ENCODE results near the gene PDCD7. TPM values are rescaled to one million over a fixed set of nuclear protein-coding genes. Genes with fewer than 3 reads are reported as not detected.
"Not testable (repeated sequence)": the region's sequence is repeated elsewhere in the genome, so short reads cannot be mapped to it uniquely, and the experiment has no call there.

PDCD7 gene
- 10 to 100 TPM; 66.8 to 76.1 TPM for total RNA-seq
- polyA plus RNA-seq (ENCODE audit: insufficient read depth, low read depth, low replicate concordance) = 39.7 TPM
- long read RNA-seq, donor 1, transcript PDCD7-201 (5 exons, 2,851 nt) = major isoform, 13 of 13 reads
- long read RNA-seq, donor 1, partial matches to known transcripts = 0 of 13 reads
- long read RNA-seq, donor 1, other reads (novel, unspliced or antisense) = 0 of 13 reads
- long read RNA-seq, donor 2, transcript PDCD7-201 (5 exons, 2,851 nt) = major isoform, 6 of 14 reads
- long read RNA-seq, donor 2, partial matches to known transcripts = 8 of 14 reads
- long read RNA-seq, donor 2, other reads (novel, unspliced or antisense) = 0 of 14 reads

DNA sequence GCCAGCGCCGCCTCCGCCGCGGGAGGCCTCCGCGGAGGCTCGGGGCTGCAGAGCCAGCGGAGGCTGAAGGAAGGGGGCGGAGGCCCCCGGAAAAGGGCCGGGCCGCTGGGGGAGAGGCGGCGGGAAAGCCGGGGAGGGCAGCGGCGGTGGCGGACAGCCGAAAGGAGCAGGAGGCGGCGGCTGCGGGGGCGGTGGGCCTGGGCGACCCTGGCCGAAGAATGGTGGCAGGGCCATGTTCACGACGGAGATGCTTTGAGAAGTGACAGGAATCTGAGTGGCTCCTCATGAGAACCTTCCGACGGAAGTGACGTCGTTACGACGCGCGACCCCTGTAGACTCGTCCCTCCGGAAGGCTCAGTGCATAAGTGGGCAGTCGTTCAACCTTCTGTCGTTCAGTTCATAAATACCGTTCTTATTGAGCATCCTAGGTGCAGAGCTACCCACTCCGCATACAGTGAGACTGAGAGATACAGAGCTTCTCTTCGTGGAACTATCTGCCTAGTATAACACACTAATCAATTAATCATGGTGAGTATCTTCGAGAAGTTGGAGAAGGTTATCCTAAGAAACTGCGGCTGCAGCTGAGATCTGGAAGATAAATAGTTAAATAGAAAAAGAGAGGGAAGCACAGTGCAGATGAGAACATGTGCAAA, at the start of gene PDCD7:
Gene PDCD7, minus strand, starts transcription at position 261 of the 653 bp plus-strand sequence. Its CDS starts 27 bp downstream, at position 234.
- peak; percentile 98 for DNase-seq
- 1 to 2% methylated on average over 26 to 35 of the region's 45 CpGs for WGBS, 2 donors
- no peaks in the 10 kb centered on the region for H3K27me3 ChIP-seq
- TF ChIP-seq POLR2A (IDR thresholded peaks at IDR 0.05) = no peak
- no peak for TF ChIP-seq CTCF (IDR thresholded peaks at IDR 0.05)
- peaks cover 15% of the 10 kb centered on the region for H3K4me1 ChIP-seq
- intact Hi-C loops (cut with DNase I; ENCODE audit: low total_unique reads) = no loop called here
- no peaks in the 10 kb centered on the region for H3K9me3 ChIP-seq
- peak within 1 kb of the TSS; percentile 78 to 82 for H3K27ac ChIP-seq
- peak within 1 kb of the TSS; percentile 88 to 93 for H3K4me3 ChIP-seq
- no peaks in the 10 kb centered on the region for H3K36me3 ChIP-seq (ENCODE audit: low read depth, missing control alignments)

DNA sequence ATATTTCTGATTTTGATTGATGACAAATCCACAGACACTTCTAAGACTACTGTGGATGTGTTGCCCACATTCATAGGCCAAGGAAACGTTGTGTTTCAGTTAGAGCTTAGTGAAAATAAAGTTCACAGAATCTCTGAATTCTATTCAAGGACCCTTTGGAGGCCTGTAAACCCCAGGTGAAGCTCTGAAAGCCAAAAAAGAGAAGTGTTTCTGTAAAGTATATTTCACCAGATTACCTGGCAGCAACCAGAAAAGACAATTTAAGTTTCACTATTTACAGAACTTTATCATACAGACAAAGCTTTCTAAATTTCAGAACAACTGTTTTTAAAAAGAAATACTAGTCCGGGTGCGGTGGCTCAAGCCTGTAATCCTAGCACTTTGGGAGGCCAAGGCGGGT, 48.9 kb upstream of the PDCD7 start:
- 41 to 54% methylated on average over 4 of the region's 4 CpGs for WGBS, 2 donors
- H3K4me1 ChIP-seq = peaks cover 9% of the 10 kb centered on the region
- H3K27ac ChIP-seq = peak overlapping the region; percentile 22 to 28
- intact Hi-C loops (cut with DNase I; ENCODE audit: low total_unique reads) = no loop called here
- H3K9me3 ChIP-seq = no peaks in the 10 kb centered on the region
- H3K4me3 ChIP-seq = no peak overlapping the region
- TF ChIP-seq CTCF (IDR thresholded peaks at IDR 0.05) = no peak
- no peak for TF ChIP-seq POLR2A (IDR thresholded peaks at IDR 0.05)
- H3K36me3 ChIP-seq (ENCODE audit: low read depth, missing control alignments) = no peaks in the 10 kb centered on the region
- H3K27me3 ChIP-seq = no peaks in the 10 kb centered on the region
- DNase-seq = no peak

- H3K9me3 ChIP-seq; H3K4me3 ChIP-seq; H3K4me1 ChIP-seq; DNase-seq; H3K36me3 ChIP-seq (ENCODE audit: low read depth, missing control alignments); H3K27me3 ChIP-seq; intact Hi-C loops (cut with DNase I; ENCODE audit: low total_unique reads); H3K27ac ChIP-seq: not testable (repeated sequence)
- WGBS, 2 donors = 86 to 88% methylated on average over 15 of the region's 15 CpGs
These were observed 48.2 kb upstream of the PDCD7 start for GRCh38 chr15:65181582-65182353.

GRCh38 chr15:65180167-65180566, 46.6 kb upstream of the PDCD7 start:
- peaks cover 9% of the 10 kb centered on the region for H3K4me1 ChIP-seq
- no peak overlapping the region for H3K4me3 ChIP-seq
- no peak overlapping the region for H3K27ac ChIP-seq
- WGBS, 2 donors = 83 to 87% methylated on average over 3 of the region's 3 CpGs
- H3K27me3 ChIP-seq = no peaks in the 10 kb centered on the region
- H3K36me3 ChIP-seq (ENCODE audit: low read depth, missing control alignments) = no peaks in the 10 kb centered on the region
- no peaks in the 10 kb centered on the region for H3K9me3 ChIP-seq
- intact Hi-C loops (cut with DNase I; ENCODE audit: low total_unique reads) = no loop called here
- DNase-seq = no peak
- TF ChIP-seq CTCF (IDR thresholded peaks at IDR 0.05) = no peak
- TF ChIP-seq POLR2A (IDR thresholded peaks at IDR 0.05) = no peak

DNA sequence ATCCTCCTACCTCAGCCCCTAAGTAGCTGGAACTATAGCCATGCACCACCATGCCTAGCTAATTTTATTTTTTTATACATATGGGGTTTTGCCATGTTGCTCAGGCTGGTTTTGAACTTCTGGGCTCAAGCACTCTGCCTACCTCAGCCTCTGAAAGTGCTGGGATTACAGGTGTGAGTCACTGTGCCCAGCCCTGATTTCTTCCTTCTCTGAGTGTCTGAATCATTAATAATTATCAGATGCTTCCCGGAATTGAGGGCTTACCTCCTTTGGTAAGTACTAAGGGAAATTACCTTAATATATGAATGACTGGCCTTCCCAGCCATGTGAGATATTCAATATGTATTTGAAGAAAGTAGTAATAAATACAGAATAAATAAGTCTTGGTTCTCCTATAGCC, 44.3 kb upstream of the PDCD7 start:
- Histone ChIP-seq H3K9me3 (no peaks in the 10 kb centered on the region), H3K36me3 (ENCODE audit: low read depth, missing control alignments) (no peaks in the 10 kb centered on the region), H3K27ac (no peak overlapping the region), H3K4me1 (peaks cover 6% of the 10 kb centered on the region), H3K27me3 (no peaks in the 10 kb centered on the region), H3K4me3 (no peak overlapping the region)
- 79 to 81% methylated on average over 1 of the region's 1 CpG for WGBS, 2 donors
- TF ChIP-seq POLR2A (IDR thresholded peaks at IDR 0.05) (no peak), CTCF (IDR thresholded peaks at IDR 0.05) (no peak)
- intact Hi-C loops (cut with DNase I; ENCODE audit: low total_unique reads) = no loop called here
- no peak for DNase-seq

All from testis (tissue), 5 donors.